ENCODE data around the gene BTG1. TPM values are rescaled to one million over a fixed set of nuclear protein-coding genes. Genes with fewer than 3 reads are reported as not detected.
A peak's percentile ranks its signal among the peaks of the same experiment; 100 is the strongest.

Gene BTG1
- total and polyA plus RNA-seq, 2 experiments from 2014 or later, result 15.5 to 36.2 TPM

- peaks cover 8% of the 10 kb centered on the region; the same call in 1 of the 2 replicates for H4K20me1 ChIP-seq (replicated peaks; ENCODE audit: insufficient read depth)
- TF ChIP-seq REST (IDR thresholded peaks at IDR 0.05; ENCODE audit: unreplicated experiment) (no peak), STAT1 (IDR thresholded peaks at IDR 0.05; ENCODE audit: unreplicated experiment) (no peak), ZNF462 (CRISPR knock-in tag; IDR thresholded peaks at IDR 0.05) (no peak), NANOG (IDR thresholded peaks at IDR 0.05; ENCODE audit: borderline replicate concordance) (no peak), JUNB (IDR thresholded peaks at IDR 0.05; ENCODE audit: unreplicated experiment) (no peak), ZNF114 (CRISPR knock-in tag; IDR thresholded peaks at IDR 0.05) (no peak), ETS1 (IDR thresholded peaks at IDR 0.05) (no peak), CTCF (conservative IDR thresholded peaks at IDR 0.05; ENCODE audit: low read depth in 2 of 2) (no peak), EZH2 (IDR thresholded peaks at IDR 0.05; ENCODE audit: low read depth, unreplicated experiment) (no peak), EZH2phosphoT487 (IDR thresholded peaks at IDR 0.05; ENCODE audit: unreplicated experiment) (no peak)
- H3K27ac ChIP-seq (ENCODE audit: low read depth), result no peak overlapping the region
- peak overlapping the region; percentile 89 for H3K4me2 ChIP-seq
- Mint-ChIP-seq H3K27me3 (ENCODE audit: insufficient read depth, low read depth, poor library complexity) (peaks cover 15% of the 10 kb centered on the region), H3K4me1 (peaks cover 58% of the 10 kb centered on the region), H3K9me3 (peaks cover 6% of the 10 kb centered on the region; the same call in 2 of the 3 replicates), H3K36me3 (ENCODE audit: low read depth) (peaks cover 38% of the 10 kb centered on the region), H3K27ac (no peak overlapping the region), H3K4me3 (peak overlapping the region; percentile 98)
- peak overlapping the region; percentile 78 for H3K4me3 ChIP-seq
- peaks cover 13% of the 10 kb centered on the region; the same call in 1 of the 2 replicates for H3K36me3 ChIP-seq (ENCODE audit: insufficient read depth)
- H3K79me2 ChIP-seq (replicated peaks; ENCODE audit: insufficient read depth), result peaks cover 72% of the 10 kb centered on the region
- no peaks in the 10 kb centered on the region for H3K9me2 ChIP-seq (ENCODE audit: insufficient read depth)
- no peaks in the 10 kb centered on the region for H3K27me3 ChIP-seq (ENCODE audit: insufficient read depth)
- no peak overlapping the region for H2AFZ ChIP-seq
- peaks cover 51% of the 10 kb centered on the region for H3K4me1 ChIP-seq (ENCODE audit: insufficient read depth)
- H3F3A ChIP-seq (replicated peaks; ENCODE audit: low read depth), result no peaks in the 10 kb centered on the region
- DNase-seq (ENCODE audit: low spot score) (no peak), ATAC-seq (no peak)
These were observed 2.4 kb downstream of the BTG1 start for GRCh38 chr12:92143258-92143657.

Measured in GM23338 (cell line).